Pancreas (tissue), 10 donors: ENCODE measurements around the gene UGT3A2. TPM values are rescaled to one million over a fixed set of nuclear protein-coding genes. Genes with fewer than 3 reads are reported as not detected.
"Not testable (repeated sequence)": the region's sequence is repeated elsewhere in the genome, so short reads cannot be mapped to it uniquely, and the experiment has no call there.

ENCODE experiments used
- ATAC-seq, 4 donors: fragments of 200-7000 bp; cut with Tn5 transposase; one replicate each; pipeline versions ENCODE4 v1.8.0 to v1.9.1; 2020; ENCODE audit warnings: mild to moderate bottlenecking in 4 of 4, moderate library complexity in 4 of 4
- DNase-seq, 6 donors: peaks; one replicate each; pipeline ENCODE4 v3.0.0-alpha.2; 2020
- FAIRE-seq: peaks from 2 replicates; lab custom pipeline; 2012; peaks lifted over from hg19 to GRCh38; lab: Jason Lieb, UNC
- H3K27ac ChIP-seq, 4 donors: fragments of 200-600 bp; sonication (generic); 1 replicate in 3 of 4; 2 replicates in 1 of 4; pipeline versions ENCODE4 v1.5.0 to v1.8.0; 2020
- H3K27me3 ChIP-seq, 4 donors: fragments of 200-600 bp; one replicate each; pipeline ENCODE4 v1.8.0; 2021
- H3K36me3 ChIP-seq, 3 donors: fragments of 200-600 bp; sonication (generic) in 1 of 3; one replicate each; pipeline versions ENCODE4 v1.5.0 to v1.8.0; 2020 to 2021
- H3K4me1 ChIP-seq, 3 donors: fragments of 200-600 bp; one replicate each; pipeline ENCODE4 v1.8.0; 2021
- H3K4me3 ChIP-seq, 4 donors: fragments of 200-600 bp; sonication (generic) in 2 of 4; one replicate each; pipeline versions ENCODE4 v1.5.0 to v1.8.0; 2020 to 2021
- H3K9me3 ChIP-seq, 4 donors: fragments of 200-600 bp; one replicate each; pipeline ENCODE4 v1.8.0; 2021
- CTCF ChIP-seq, 4 donors: fragments of 200-600 bp; sonication (generic) in 3 of 4; IDR thresholded peaks; one replicate each; pipeline versions ENCODE4 v1.5.0 to v1.8.0; 2021; ENCODE audit warnings: antibody characterized with exemption in 4 of 4
- WGBS, 2 donors: extraction: QIAGEN DNeasy Blood & Tissue Kit; methylation state at CpG; one replicate each; pipeline ENCODE4 v1.1.7; 2013; 5-methylcytosine and 5-hydroxymethylcytosine counted together
- intact Hi-C, 3 donors: fragments of 100-400 bp; cut with DNase I; formaldehyde crosslinking; loops; one replicate each; pipeline versions ENCODE4 v1.11.1 to v1.14.2; 2022
- polyA plus RNA-seq, 2 donors: library from polyadenylated mRNA; stranded (reverse); fragments of 200-250 nt; gene quantifications; one replicate each; pipeline ENCODE4 v1.2.3, GENCODE V29; 2013
- total RNA-seq, 6 donors: library from RNA; stranded (reverse); fragmentation: NEBNext Ultra II Directional in 4 of 6; extraction: Animal tissue kit (Norgen Biotek cat#: 25700) in 4 of 6; gene quantifications; one replicate each; pipeline versions ENCODE4 v1.2.1 to v1.2.4, GENCODE V29; 2021 to 2023
- donor health status: healthy with polysubstance abuse.
- donor health status: DM: no; HTN: no; CAD: no; lungs with moderate emphysema.
- donor health status: DM: no; HTN: no; CAD: no.
- donor health status: control.
- donor health status: control.
- donor health status: Bipolar disorder and iron deficiency.
- donor health status: DM: yes; HTN: yes; CAD: no.
- donor health status: DM: no; HTN: no; CAD: no.
- donor health status: DM: no; HTN: no; CAD: no.
- donor health status: DM: yes; HTN: yes; CAD: no.

Gene UGT3A2
- total and polyA plus RNA-seq, 8 donors, result 0.06 to 0.07 TPM; not detected in 6

- Histone ChIP-seq H3K4me3 (no peak overlapping the region), H3K9me3 (no peaks in the 10 kb centered on the region), H3K4me1 (no peaks in the 10 kb centered on the region), H3K36me3 (no peaks in the 10 kb centered on the region), H3K27me3 (no peaks in the 10 kb centered on the region), H3K27ac (no peak overlapping the region)
- ATAC-seq (no peak), DNase-seq (no peak), FAIRE-seq (no peak)
- TF ChIP-seq CTCF (IDR thresholded peaks at IDR 0.05), result no peak
- 75 to 80% methylated on average over 8 of the region's 8 CpGs for WGBS, 2 donors
- intact Hi-C loops, result no loop called here
These were observed 39.0 kb downstream of the UGT3A2 start for GRCh38 chr5:36027711-36028110.

- TF ChIP-seq CTCF (IDR thresholded peaks at IDR 0.05), result no peak
- FAIRE-seq (no peak), DNase-seq (no peak), ATAC-seq (peak in 1 of 4 donors; percentile 13)
- Histone ChIP-seq H3K36me3 (no peaks in the 10 kb centered on the region), H3K27me3 (no peaks in the 10 kb centered on the region), H3K4me3 (no peak overlapping the region), H3K9me3 (no peaks in the 10 kb centered on the region), H3K4me1 (no peaks in the 10 kb centered on the region), H3K27ac (no peak overlapping the region)
- 61 to 69% methylated on average over 6 of the region's 6 CpGs for WGBS, 2 donors
- intact Hi-C loops, result no loop called here
These were observed 39.8 kb downstream of the UGT3A2 start for GRCh38 chr5:36026706-36027465.

GRCh38 chr5:36022246-36022645 is 44.4 kb downstream of the UGT3A2 start:
- H3K27ac ChIP-seq, H3K4me1 ChIP-seq, H3K27me3 ChIP-seq, intact Hi-C loops, ATAC-seq, FAIRE-seq, H3K4me3 ChIP-seq, H3K9me3 ChIP-seq, DNase-seq, H3K36me3 ChIP-seq: not testable (repeated sequence)
- WGBS, 2 donors, result 73 to 77% methylated on average over 6 of the region's 6 CpGs

DNA sequence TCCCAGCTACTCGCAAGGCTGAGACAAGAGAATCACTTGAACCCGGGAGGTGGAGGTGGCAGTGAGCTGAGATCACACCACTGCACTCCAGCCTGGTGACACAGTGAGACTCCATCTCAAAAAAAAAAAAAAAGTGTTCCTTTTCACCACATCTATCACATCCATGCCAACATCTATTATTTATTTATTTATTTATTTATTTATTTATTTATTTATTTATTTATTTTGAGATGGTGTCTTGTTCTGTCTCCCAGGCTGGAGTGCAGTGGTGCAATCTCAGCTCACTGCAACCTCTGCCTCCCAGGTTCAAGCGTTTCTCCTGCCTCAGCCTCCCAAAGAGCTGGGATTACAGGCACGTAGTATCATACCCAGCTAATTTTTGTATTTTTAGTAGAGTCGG is 47.1 kb downstream of the UGT3A2 start:
- H3K27ac ChIP-seq, intact Hi-C loops, H3K27me3 ChIP-seq, H3K4me3 ChIP-seq, H3K4me1 ChIP-seq, ATAC-seq, FAIRE-seq, H3K9me3 ChIP-seq, H3K36me3 ChIP-seq, DNase-seq: not testable (repeated sequence)
- WGBS, 2 donors, result 90 to 94% methylated on average over 5 of the region's 5 CpGs

DNA sequence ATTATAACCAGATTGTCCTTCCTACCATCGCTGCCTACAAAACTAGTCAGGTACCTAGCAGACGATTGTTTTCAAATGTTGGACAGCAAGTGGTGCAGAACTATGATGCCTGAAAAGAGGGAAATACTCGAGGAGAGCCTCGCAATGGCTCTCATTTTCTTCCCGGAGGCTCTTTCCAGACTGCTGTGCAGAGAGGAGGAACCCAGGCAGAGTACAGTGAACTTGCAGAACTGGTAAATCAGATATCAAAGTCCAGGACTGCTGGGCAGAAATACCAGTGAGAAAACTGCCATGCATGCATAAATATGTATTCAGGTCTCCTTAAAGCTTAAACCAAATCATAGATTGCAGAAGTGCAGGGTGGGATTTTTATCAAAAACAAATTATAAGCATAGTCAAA is 49.1 kb downstream of the UGT3A2 start:
- WGBS, 2 donors, result 7 to 15% methylated on average over 5 of the region's 5 CpGs
- TF ChIP-seq CTCF (IDR thresholded peaks at IDR 0.05), result no peak
- DNase-seq, result no peak
- Histone ChIP-seq H3K27me3 (no peaks in the 10 kb centered on the region), H3K4me1 (peaks cover 0 to 3% (median 0%) of the 10 kb centered on the region in 3 donors), H3K36me3 (no peaks in the 10 kb centered on the region), H3K27ac (no peak overlapping the region), H3K9me3 (no peaks in the 10 kb centered on the region), H3K4me3 (no peak overlapping the region)
- intact Hi-C loops, result no loop called here
- FAIRE-seq, result no peak
- peak in 2 of 4 donors; percentile 74 to 75 for ATAC-seq

DNA sequence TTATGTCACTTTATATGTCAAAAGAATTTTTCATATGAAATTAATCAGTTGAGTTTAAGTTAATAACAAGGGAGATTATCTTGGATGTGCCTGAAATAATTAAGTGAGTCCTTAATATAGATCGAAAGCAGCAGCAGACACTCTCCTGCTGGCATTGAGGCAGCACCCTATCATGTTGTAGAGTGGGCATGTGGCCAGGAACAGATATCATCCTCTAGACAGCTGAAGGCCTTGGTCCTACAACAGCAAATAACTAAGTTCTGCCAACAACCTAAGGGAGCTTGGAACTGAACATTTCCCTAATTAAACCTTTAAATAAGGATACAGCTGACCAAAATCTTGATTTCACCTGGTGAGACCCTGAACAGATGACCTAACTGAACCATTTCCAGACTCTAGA is 49.7 kb downstream of the UGT3A2 start:
- FAIRE-seq (no peak), DNase-seq (no peak), ATAC-seq (peak in 2 of 4 donors; percentile 23 to 30)
- H3K27me3 ChIP-seq, result no peaks in the 10 kb centered on the region
- no peak overlapping the region for H3K27ac ChIP-seq
- H3K36me3 ChIP-seq, result no peaks in the 10 kb centered on the region
- H3K9me3 ChIP-seq, result no peaks in the 10 kb centered on the region
- no peak for TF ChIP-seq CTCF (IDR thresholded peaks at IDR 0.05)
- 15 to 18% methylated on average over 1 of the region's 1 CpG for WGBS, 2 donors
- intact Hi-C loops, result no loop called here
- peaks cover 0 to 3% (median 0%) of the 10 kb centered on the region in 3 donors for H3K4me1 ChIP-seq
- no peak overlapping the region for H3K4me3 ChIP-seq
